Measurements from ENCODE around the gene CSMD2.

Gene CSMD2

DNA sequence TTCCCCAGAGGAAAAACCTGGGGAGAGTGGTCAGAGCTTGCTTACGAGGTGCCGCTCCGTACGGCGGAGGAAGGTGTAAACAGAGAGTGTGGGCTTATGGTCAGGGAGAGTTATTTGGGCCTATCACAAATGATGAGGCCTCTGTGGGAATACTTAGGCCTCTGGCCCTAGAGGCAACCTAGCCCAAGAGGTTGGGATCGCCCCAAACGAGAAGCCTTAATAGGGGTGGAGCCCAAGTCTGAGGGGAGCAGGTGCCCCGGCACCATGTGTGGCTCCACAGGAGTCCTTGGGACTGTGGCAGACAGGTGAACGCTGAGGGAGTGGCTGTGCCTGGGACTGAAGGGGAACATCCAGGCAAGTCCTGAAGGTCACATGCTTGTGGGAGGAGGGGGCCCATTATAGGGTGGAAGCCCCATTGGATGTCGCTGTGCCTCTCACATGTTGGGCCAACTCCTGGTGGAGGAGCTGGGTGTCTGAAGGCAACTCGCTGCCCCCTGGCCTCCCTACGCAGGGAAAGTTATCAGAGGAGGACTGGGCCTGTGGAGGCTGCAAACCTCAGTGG, 557.5 kb downstream of the CSMD2 start:
- Mint-ChIP-seq H3K27ac (no peak overlapping the region), H3K4me3 (no peak overlapping the region), H3K27me3 (peaks cover 0 to 60% of the 10 kb centered on the region in 2 donors), H3K9me3 (no peaks in the 10 kb centered on the region), H3K36me3 (ENCODE audit: insufficient read depth) (no peaks in the 10 kb centered on the region), H3K4me1 (ENCODE audit: low read depth in 2 of 2) (no peaks in the 10 kb centered on the region)
- ATAC-seq (replicated peaks) (no peak), DNase-seq (no peak)

DNA sequence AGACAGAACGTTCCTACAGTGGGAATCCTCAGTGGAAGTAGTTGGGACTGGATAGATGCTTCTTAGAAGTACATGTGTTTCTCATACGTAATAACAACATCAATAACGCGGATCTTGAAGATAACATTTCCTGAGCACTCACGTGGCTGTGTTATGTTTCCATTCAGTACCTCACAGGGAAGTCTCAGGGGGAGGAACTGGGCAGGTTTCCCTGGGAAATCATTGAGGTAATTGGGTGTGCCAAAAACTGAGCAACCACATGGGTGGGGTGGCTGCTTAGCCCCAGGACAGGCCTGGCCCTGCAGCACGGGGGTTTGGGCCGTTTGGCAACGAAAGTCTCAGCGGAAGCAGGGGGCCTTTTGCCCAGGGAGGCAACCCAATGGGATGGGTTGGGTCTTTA, 558.8 kb downstream of the CSMD2 start:
- no peak overlapping the region for H3K4me3 Mint-ChIP-seq
- peaks cover under 1 to 72% of the 10 kb centered on the region in 2 donors for H3K27me3 Mint-ChIP-seq
- no peaks in the 10 kb centered on the region for H3K4me1 Mint-ChIP-seq (ENCODE audit: low read depth in 2 of 2)
- no peak overlapping the region for H3K27ac Mint-ChIP-seq
- no peaks in the 10 kb centered on the region for H3K36me3 Mint-ChIP-seq (ENCODE audit: insufficient read depth)
- ATAC-seq (replicated peaks) (no peak), DNase-seq (no peak)
- H3K9me3 Mint-ChIP-seq: no peaks in the 10 kb centered on the region

- Mint-ChIP-seq H3K36me3 (ENCODE audit: insufficient read depth) (no peaks in the 10 kb centered on the region), H3K9me3 (no peaks in the 10 kb centered on the region), H3K27ac (no peak overlapping the region), H3K27me3 (peaks cover 18 to 86% of the 10 kb centered on the region in 2 donors), H3K4me3 (no peak overlapping the region), H3K4me1 (ENCODE audit: low read depth in 2 of 2) (no peaks in the 10 kb centered on the region)
- no peak for ATAC-seq (replicated peaks)
- DNase-seq: no peak
Measured at GRCh38 chr1:33602271-33602670, 562.8 kb downstream of the CSMD2 start.

- no peaks in the 10 kb centered on the region for H3K9me3 Mint-ChIP-seq
- DNase-seq (no peak), ATAC-seq (replicated peaks) (no peak)
- no peak overlapping the region for H3K4me3 Mint-ChIP-seq
- no peaks in the 10 kb centered on the region for H3K36me3 Mint-ChIP-seq (ENCODE audit: insufficient read depth)
- peaks cover 23 to 86% of the 10 kb centered on the region in 2 donors for H3K27me3 Mint-ChIP-seq
- H3K4me1 Mint-ChIP-seq (ENCODE audit: low read depth in 2 of 2): no peaks in the 10 kb centered on the region
- no peak overlapping the region for H3K27ac Mint-ChIP-seq
Measured at GRCh38 chr1:33601751-33602150, 563.3 kb downstream of the CSMD2 start.

DNA sequence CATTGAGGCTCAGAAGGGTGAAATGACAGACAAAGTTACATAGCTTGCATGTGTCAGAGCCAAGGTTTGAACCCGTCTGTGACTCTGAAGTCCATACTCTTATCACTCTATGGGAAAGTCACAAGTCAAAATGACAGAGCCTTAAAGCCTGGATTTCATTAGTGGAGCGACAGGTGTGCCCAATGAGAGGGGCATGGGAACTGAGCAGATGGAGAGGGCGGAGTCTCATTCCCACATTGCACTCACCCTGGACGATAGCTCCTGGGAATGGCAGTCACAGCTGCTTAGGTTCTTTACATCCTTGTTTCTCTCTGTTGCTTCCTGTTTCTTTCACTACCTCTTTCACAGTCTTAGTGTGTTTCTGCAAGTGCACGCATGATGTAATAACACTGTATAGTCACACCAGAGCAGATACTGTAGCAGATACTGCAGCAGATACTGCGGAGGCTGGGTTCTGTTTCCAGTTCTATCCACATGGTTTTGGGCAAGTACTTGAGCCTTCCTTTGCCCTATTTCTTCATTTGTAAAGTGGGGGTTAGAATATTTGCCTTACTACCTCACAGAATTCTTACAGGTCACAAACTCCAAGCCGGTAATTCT, 565.4 kb downstream of the CSMD2 start:
- Mint-ChIP-seq H3K27ac (no peak overlapping the region), H3K27me3 (peaks cover 44 to 83% of the 10 kb centered on the region in 2 donors), H3K4me3 (no peak overlapping the region), H3K4me1 (ENCODE audit: low read depth in 2 of 2) (no peaks in the 10 kb centered on the region), H3K9me3 (no peaks in the 10 kb centered on the region), H3K36me3 (ENCODE audit: insufficient read depth) (no peaks in the 10 kb centered on the region)
- ATAC-seq (replicated peaks) (no peak), DNase-seq (no peak)

DNA sequence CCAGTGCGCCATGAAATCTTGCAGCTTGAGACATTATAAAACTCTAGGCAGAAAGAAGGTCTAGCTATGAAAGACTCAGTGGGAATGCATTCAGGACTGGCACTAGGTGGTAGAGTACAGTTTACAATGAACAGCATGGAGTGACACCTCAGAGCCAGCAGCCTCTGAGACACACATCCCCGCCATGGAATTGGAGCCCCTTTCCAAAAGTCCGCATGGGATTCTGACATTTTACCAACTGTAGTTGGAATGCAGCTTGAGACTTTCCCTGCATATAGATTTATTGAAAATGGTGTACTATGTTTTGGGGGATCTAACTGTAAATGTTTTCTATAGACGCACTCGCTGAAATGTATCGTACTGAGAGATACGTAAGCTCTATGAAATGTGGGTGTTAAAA, 576.3 kb downstream of the CSMD2 start:
- ATAC-seq (replicated peaks) (no peak), DNase-seq (no peak)
- H3K9me3 Mint-ChIP-seq: no peaks in the 10 kb centered on the region
- no peaks in the 10 kb centered on the region for H3K36me3 Mint-ChIP-seq (ENCODE audit: insufficient read depth)
- H3K27me3 Mint-ChIP-seq: peaks cover 23 to 30% of the 10 kb centered on the region in 2 donors
- H3K4me3 Mint-ChIP-seq: no peak overlapping the region
- no peaks in the 10 kb centered on the region for H3K4me1 Mint-ChIP-seq (ENCODE audit: low read depth in 2 of 2)
- no peak overlapping the region for H3K27ac Mint-ChIP-seq

DNA sequence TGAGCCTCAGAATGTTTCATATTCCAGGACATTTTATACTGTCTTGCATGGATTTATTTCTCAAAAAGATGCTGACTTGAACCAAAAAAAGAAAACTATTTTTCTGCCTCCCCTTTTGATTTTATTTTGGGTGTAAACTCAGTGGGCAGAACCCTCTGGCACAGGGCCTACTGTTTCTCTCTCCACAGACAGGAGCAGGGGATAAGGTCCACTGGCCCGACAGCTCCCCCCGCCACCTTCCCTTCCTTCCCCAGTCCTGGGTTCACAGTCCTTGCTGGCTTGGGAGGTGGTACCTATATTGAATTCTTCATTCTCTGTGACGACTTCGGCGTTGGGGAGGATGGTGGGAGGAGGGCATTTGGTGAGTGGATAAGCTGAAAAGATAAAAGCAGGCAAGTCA, 578.2 kb downstream of the CSMD2 start:
- Mint-ChIP-seq H3K27ac (no peak overlapping the region), H3K36me3 (ENCODE audit: insufficient read depth) (no peaks in the 10 kb centered on the region), H3K4me1 (ENCODE audit: low read depth in 2 of 2) (no peaks in the 10 kb centered on the region), H3K27me3 (peaks cover 30 to 38% of the 10 kb centered on the region in 2 donors), H3K4me3 (no peak overlapping the region), H3K9me3 (no peaks in the 10 kb centered on the region)
- no peak for ATAC-seq (replicated peaks)
- DNase-seq: no peak

GRCh38 chr1:33586106-33586505, 578.9 kb downstream of the CSMD2 start:
- Mint-ChIP-seq H3K27me3 (peaks cover 30 to 43% of the 10 kb centered on the region in 2 donors), H3K36me3 (ENCODE audit: insufficient read depth) (no peaks in the 10 kb centered on the region), H3K4me1 (ENCODE audit: low read depth in 2 of 2) (no peaks in the 10 kb centered on the region), H3K9me3 (no peaks in the 10 kb centered on the region), H3K4me3 (no peak overlapping the region), H3K27ac (no peak overlapping the region)
- DNase-seq (no peak), ATAC-seq (replicated peaks) (no peak)

DNA sequence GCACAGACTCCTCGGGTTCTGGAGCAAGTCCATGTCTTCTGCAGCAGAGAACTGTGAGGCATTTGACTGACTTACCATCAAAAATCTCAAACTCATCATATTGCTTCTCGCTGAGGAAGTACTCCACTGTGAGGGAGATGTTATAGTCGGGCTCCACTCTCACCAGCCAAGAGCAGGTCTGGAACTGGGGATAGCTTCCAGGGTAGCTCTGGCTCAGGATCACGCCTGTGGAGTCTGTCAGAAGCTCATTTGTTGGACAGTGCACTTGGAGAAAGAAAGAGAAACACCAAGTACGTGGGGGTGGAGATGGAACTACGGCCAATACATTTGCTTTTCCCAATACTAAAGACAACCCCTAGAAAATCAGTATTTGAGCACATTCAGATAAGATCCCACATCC, 581.5 kb downstream of the CSMD2 start:
- no peaks in the 10 kb centered on the region for H3K9me3 Mint-ChIP-seq
- no peak overlapping the region for H3K27ac Mint-ChIP-seq
- no peak overlapping the region for H3K4me3 Mint-ChIP-seq
- no peaks in the 10 kb centered on the region for H3K36me3 Mint-ChIP-seq (ENCODE audit: insufficient read depth)
- H3K4me1 Mint-ChIP-seq (ENCODE audit: low read depth in 2 of 2): no peaks in the 10 kb centered on the region
- H3K27me3 Mint-ChIP-seq: peaks cover 49 to 68% of the 10 kb centered on the region in 2 donors
- DNase-seq: no peak
- no peak for ATAC-seq (replicated peaks)

GRCh38 chr1:33578557-33579448, 586.2 kb downstream of the CSMD2 start:
- Mint-ChIP-seq H3K27me3 (peaks cover 63 to 85% of the 10 kb centered on the region in 2 donors), H3K36me3 (ENCODE audit: insufficient read depth) (no peaks in the 10 kb centered on the region), H3K9me3 (no peaks in the 10 kb centered on the region), H3K4me3 (no peak overlapping the region), H3K4me1 (ENCODE audit: low read depth in 2 of 2) (no peaks in the 10 kb centered on the region), H3K27ac (no peak overlapping the region)
- ATAC-seq (replicated peaks) (no peak), DNase-seq (no peak)

- Mint-ChIP-seq H3K9me3 (no peaks in the 10 kb centered on the region), H3K4me3 (no peak overlapping the region), H3K27ac (no peak overlapping the region), H3K4me1 (ENCODE audit: low read depth in 2 of 2) (no peaks in the 10 kb centered on the region), H3K36me3 (ENCODE audit: insufficient read depth) (no peaks in the 10 kb centered on the region), H3K27me3 (peaks cover 64 to 83% of the 10 kb centered on the region in 2 donors)
- DNase-seq (no peak), ATAC-seq (replicated peaks) (no peak)
Measured at GRCh38 chr1:33577663-33578062, 587.4 kb downstream of the CSMD2 start.

DNA sequence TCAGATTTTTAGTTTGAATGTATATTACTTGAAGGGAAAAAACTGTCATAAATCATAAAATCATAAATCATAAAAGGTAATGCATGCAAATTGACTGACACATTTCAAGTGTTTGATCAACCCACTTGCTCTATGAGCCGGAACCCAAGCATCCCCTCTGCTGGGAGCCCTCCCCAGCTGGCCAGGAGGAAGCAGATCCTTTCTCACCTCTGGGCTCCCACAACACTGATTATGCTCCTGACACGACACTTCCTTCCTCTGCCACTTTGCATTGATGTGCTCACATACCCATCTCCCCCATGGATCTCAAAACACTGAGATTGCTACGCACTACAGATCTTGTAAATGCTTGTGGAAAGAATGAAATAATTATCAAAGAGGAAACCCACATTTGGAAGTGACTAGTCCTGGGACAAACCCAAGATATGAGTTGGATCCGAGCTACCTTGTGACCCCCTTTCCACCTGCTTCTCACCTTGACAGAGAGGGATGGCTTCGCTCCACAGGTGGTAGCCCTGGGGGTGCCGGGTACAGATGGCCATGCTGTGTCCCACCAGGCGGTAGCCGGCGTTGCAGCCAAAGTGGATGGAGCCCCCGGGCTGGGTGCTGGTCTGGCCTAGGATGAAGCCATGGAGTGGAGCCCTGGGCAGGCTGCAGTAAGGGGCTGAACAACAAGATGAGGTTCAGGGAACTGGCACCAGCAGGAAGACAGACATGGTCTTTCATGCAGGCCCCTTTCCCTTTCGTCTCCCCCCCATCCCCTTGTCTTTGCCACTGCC, 588.0 kb downstream of the CSMD2 start:
- Mint-ChIP-seq H3K27ac (no peak overlapping the region), H3K36me3 (ENCODE audit: insufficient read depth) (no peaks in the 10 kb centered on the region), H3K4me3 (no peak overlapping the region), H3K27me3 (peaks cover 60 to 78% of the 10 kb centered on the region in 2 donors), H3K9me3 (no peaks in the 10 kb centered on the region), H3K4me1 (ENCODE audit: low read depth in 2 of 2) (no peaks in the 10 kb centered on the region)
- ATAC-seq (replicated peaks) (no peak), DNase-seq (no peak)

GRCh38 chr1:33575324-33575879, 589.6 kb downstream of the CSMD2 start:
- Mint-ChIP-seq H3K36me3 (ENCODE audit: insufficient read depth) (no peaks in the 10 kb centered on the region), H3K4me1 (ENCODE audit: low read depth in 2 of 2) (no peaks in the 10 kb centered on the region), H3K9me3 (no peaks in the 10 kb centered on the region), H3K27me3 (peaks cover 68 to 75% of the 10 kb centered on the region in 2 donors), H3K27ac (no peak overlapping the region), H3K4me3 (no peak overlapping the region)
- DNase-seq (no peak), ATAC-seq (replicated peaks) (no peak)

All from effector memory CD8-positive, alpha-beta T cell (primary cell).